Measurements from ENCODE around the gene TAF13.

- TF ChIP-seq EZH2 (IDR thresholded peaks at IDR 0.05; ENCODE audit: borderline replicate concordance) (no peak), EZH2phosphoT487 (IDR thresholded peaks at IDR 0.05; ENCODE audit: low read depth, severe bottlenecking, unreplicated experiment) (no peak)
These were observed 29.1 kb downstream of the TAF13 start for GRCh38 chr1:109046671-109047070.

Measured in hepatocyte (in vitro differentiated cells).